NCI-H82 treated with DMSO at 0.1 percent for 48 hours (cell line): ENCODE measurements around the gene PARD6B.
"Not testable (repeated sequence)": the region's sequence is repeated elsewhere in the genome, so short reads cannot be mapped to it uniquely, and the experiment has no call there.

Experiments used
- DNase-seq: peaks from one replicate; lab custom pipeline; 2025; ENCODE audit not compliant: unreplicated experiment; lab: John Stamatoyannopoulos, UW

Gene PARD6B

GRCh38 chr20:50731055-50731929 lies at the start of gene PARD6B:
TSS of gene PARD6B (plus strand) at chr20:50731580. CDS start at chr20:50731787, 207 bp downstream.
- DNase-seq: peak; percentile 97

- DNase-seq: no peak
These were observed 49.3 kb upstream of the PARD6B start for GRCh38 chr20:50682065-50682464.

GRCh38 chr20:50682947-50683530 lies 48.3 kb upstream of the PARD6B start:
- no peak for DNase-seq

- no peak for DNase-seq
These were observed 47.8 kb upstream of the PARD6B start for GRCh38 chr20:50683570-50683969.

GRCh38 chr20:50686821-50687220 lies 44.6 kb upstream of the PARD6B start:
- no peak for DNase-seq

- no peak for DNase-seq
These were observed 43.0 kb upstream of the PARD6B start for GRCh38 chr20:50688256-50688975.

- DNase-seq: no peak
These were observed 41.3 kb upstream of the PARD6B start for GRCh38 chr20:50689864-50690649.

- DNase-seq: no peak
These were observed 40.5 kb upstream of the PARD6B start, which contains the start of gene RIPOR3 for GRCh38 chr20:50690650-50691572. TSS of gene RIPOR3 (minus strand) at chr20:50691542. CDS start at chr20:50691128, 414 bp downstream.

- no peak for DNase-seq
These were observed 39.5 kb upstream of the PARD6B start for GRCh38 chr20:50691573-50692551.

GRCh38 chr20:50692552-50692933 lies 38.8 kb upstream of the PARD6B start:
- no peak for DNase-seq

GRCh38 chr20:50693001-50693400 lies 38.4 kb upstream of the PARD6B start:
- DNase-seq: no peak

- DNase-seq: no peak
These were observed 36.8 kb upstream of the PARD6B start for GRCh38 chr20:50694379-50695134.

- no peak for DNase-seq
These were observed 36.1 kb upstream of the PARD6B start for GRCh38 chr20:50695135-50695872.

- not testable (repeated sequence) for DNase-seq
These were observed 33.1 kb upstream of the PARD6B start for GRCh38 chr20:50698255-50698654.

- no peak for DNase-seq
These were observed 31.7 kb upstream of the PARD6B start for GRCh38 chr20:50699688-50700087.

- DNase-seq: no peak
These were observed 30.1 kb upstream of the PARD6B start for GRCh38 chr20:50701041-50701963.
